Skeletal muscle cell (primary cell): ENCODE measurements around the gene SLC9A9.

ENCODE experiments used
- DNase-seq: peaks from one replicate; pipeline ENCODE4 v3.0.0-alpha.2; 2010; ENCODE audit warnings: low read depth
- H3K4me3 ChIP-seq: 2 replicates; pipeline ENCODE4 v1.5.1; 2011; ENCODE audit warnings: low read depth, mild to moderate bottlenecking, control low read depth, low read length, moderate library complexity

Gene SLC9A9

GRCh38 chr3:143586576-143586975, 261.7 kb downstream of the SLC9A9 start:
- DNase-seq: peak; percentile 30
- no peak overlapping the region for H3K4me3 ChIP-seq

DNA sequence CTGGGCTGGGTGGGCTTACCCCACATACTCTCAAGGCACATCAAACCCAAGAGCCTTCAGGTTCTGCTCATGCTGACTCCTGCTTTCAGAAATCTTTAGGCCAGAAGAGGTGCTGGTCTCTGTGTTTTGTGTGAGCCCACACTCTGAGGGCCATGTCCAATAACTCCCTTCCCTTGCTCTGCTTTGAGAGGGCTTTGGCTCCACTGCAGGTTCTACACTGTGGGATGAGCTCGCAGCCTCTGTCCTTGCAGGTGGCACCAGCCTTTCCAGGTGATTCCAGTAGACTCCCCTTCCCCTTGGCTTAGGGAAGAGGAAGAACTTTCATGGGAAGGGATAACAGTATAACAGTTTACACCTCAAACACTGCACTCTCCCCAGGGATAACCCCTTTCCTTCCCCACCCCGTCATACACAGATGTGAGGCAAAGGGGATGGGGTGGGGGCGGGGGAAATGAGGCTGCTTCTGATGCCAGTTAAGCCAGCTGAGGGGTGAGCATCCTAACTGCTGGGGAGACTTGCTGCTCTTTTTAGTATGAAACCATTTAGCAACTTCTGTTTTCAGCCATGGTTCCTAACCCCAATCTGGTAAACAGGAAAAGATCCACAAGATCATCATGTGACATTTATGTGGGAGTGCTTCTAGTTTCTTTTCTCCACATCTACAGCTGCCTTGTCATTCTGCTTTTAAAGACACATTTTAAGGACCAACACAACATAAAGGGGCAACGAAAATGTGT, 262.4 kb downstream of the SLC9A9 start:
- no peak overlapping the region for H3K4me3 ChIP-seq
- no peak for DNase-seq

GRCh38 chr3:143584474-143584873, 263.8 kb downstream of the SLC9A9 start:
- no peak for DNase-seq

GRCh38 chr3:143581972-143582722, 266.1 kb downstream of the SLC9A9 start:
- H3K4me3 ChIP-seq: no peak overlapping the region
- DNase-seq: no peak

More at GRCh38 chr3:143584474-143584873, 263.8 kb downstream of the SLC9A9 start:
- H3K4me3 ChIP-seq: no peak overlapping the region

DNA sequence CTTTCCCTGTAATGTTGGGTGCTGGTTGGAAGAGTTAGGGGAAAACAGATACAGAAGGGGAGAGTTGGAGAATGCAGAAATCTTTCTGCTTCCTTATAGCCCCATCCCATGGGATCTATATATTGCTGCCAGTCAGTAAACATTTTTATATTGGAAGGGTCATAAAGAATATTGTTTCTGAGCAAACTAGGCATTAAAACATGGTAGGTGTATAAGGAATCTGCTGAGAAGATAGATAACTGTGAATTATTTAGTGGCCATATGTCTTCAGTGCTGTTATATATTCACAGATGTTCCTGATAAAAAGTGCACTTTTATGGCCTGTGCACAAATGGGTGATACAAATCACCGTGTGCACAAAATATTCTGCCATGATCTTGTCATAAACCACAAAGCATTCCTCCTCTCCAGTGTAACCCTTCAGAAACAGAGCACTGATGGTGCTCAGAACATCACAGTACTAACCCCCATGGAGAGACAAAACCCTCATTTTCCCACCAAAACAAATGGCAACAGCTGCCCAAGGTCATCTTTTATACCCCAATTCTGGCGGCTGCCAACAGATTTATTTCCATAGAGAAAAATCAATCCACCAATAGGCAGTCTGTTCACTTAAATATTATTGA, 269.3 kb downstream of the SLC9A9 start:
- DNase-seq: peak; percentile 27

DNA sequence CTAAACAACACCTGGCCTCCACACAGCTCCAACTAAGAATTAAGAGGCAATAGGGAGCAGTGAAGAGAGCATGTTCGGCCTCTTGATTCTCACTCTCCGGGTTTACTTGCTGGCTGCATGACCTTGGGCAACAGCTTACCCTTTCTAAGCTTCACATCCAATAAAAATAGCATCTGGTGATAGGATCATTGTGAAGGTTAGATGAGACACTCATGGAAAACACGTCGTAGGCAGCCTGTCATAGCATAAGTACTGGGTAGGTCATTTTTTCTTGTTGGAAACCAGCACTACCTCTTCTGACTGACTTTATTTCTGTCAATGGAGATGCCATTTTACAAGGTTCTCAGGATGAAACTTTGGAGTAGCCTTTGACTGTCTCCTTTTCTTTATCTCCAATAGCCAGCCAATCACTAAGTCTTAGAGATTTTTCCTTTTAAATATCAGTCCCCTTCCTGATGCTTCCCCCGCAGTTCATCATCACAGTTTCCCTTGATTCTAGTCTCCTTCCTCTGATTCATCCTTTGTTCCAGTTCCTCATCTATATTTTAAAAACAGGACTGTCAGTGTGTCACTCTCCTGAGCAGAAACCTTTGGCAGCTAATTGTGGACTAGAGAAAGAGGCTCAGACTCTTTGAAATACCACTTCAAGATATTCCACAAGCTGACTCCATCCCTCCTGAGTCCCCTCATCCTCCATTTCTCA, 271.5 kb downstream of the SLC9A9 start:
- no peak for DNase-seq
- H3K4me3 ChIP-seq: no peak overlapping the region

More for the DNA sequence above, 269.3 kb downstream of the SLC9A9 start:
- no peak overlapping the region for H3K4me3 ChIP-seq

- no peak for DNase-seq
Observed at GRCh38 chr3:143574933-143575332, 273.3 kb downstream of the SLC9A9 start.

DNA sequence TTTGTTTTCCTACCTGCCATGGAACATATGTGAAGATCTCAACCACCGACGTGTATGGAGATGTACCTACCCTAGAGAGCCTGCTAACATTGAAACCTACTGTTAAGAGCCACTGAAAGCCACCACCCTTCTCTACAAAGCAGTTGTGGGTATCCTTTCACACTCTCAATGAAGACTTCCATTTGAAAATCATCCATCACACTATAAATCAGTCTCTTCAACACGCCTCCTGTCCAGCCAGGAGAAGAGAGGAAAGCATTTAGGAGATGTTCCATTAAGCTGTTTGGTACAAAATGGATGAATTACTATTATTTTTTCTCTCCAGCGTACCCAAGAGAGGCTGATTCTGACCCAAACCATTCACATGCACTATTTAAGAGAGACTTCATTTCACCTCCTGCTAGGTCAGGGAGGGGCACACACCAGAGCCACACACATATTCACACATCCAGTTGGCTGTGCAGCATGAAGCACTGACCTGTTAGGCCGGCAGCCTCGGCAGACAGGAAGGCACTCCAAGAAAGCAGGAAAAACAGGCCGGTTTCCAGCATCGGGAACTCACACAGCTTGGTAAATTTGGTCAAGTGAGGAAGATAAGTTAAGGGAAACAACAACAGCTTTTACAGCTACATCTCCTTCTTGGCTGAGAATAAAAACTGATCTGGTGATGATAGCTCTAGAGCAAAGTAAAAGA, 274.5 kb downstream of the SLC9A9 start:
- DNase-seq: no peak
- no peak overlapping the region for H3K4me3 ChIP-seq

More at GRCh38 chr3:143574933-143575332, 273.3 kb downstream of the SLC9A9 start:
- no peak overlapping the region for H3K4me3 ChIP-seq

GRCh38 chr3:143571548-143571947, 276.7 kb downstream of the SLC9A9 start:
- no peak overlapping the region for H3K4me3 ChIP-seq
- peak; percentile 31 for DNase-seq

DNA sequence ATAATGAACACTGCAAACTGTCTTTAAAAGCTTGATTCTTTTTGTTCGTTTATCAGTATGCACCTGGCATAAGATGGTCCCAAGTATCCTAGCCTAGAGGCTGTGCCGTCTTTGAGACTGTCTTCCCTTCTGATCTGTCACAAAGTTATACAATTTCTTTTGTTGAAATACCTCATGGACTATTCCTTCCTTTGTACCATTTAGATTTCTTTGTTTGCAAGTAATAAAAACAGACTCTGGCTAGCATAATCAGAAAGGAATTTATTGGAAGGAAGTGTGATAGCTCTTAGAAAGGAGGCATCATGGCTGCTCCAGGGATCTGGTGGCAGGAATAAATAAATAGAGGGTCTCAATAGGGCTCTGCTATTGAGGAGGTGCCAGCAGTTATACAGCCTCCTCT, 280.4 kb downstream of the SLC9A9 start:
- DNase-seq: no peak
- H3K4me3 ChIP-seq: no peak overlapping the region

DNA sequence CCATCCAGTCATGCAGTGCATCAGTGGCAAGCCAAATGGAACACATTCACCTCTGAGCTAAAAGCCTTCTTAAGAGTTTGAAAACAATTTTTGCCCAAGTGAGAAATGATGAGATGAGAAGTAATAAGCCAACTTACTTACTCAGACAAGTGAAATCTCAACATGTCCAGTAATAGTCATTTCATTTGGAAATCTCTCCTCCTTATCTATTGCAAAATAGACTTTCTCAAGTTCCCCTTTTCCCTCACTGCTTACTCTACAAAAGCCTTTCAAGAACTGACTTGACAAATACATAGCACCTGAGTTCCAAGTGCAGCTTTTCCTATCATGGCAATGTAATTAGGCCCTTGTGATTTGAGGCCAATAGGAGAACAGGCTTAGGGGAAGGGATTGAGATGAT, 282.3 kb downstream of the SLC9A9 start:
- no peak for DNase-seq
- H3K4me3 ChIP-seq: no peak overlapping the region

DNA sequence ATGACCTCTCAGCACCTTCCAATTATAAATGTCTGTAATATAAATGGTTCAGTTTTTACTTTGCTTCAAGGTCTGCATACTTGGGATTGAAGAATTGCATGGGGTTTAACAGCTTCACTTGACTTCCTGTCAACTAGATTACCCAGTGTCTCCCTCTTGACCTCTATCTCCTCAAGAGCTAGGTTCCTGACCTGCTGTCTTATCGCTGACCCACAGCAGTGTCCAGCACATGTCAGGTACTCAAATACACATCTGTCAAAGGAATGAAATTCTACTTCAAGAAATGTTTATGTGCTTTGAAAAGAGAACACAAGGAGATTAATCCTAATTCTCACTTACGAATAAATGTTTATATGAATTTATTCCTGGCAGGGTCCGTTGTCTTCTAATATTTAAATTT, 284.5 kb downstream of the SLC9A9 start:
- no peak overlapping the region for H3K4me3 ChIP-seq
- no peak for DNase-seq

DNA sequence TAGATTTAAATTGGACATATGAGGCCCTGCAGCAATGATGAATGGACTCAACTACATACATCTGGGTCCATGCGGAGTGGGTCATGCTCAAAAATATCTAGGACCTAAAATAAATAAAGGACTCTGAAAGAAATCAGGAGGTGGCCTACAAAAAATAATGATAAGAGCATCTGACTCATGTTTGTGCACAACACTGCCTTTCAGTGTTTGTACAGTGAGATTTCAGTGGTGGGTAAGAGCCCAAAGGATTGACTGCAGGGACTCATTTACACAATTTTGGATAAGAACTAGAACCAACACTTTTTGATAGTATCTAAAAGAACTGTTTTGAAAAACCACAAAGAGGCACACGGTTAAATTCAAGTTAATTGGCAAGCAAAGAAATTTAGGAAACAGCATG, 285.5 kb downstream of the SLC9A9 start:
- H3K4me3 ChIP-seq: no peak overlapping the region
- DNase-seq: no peak

DNA sequence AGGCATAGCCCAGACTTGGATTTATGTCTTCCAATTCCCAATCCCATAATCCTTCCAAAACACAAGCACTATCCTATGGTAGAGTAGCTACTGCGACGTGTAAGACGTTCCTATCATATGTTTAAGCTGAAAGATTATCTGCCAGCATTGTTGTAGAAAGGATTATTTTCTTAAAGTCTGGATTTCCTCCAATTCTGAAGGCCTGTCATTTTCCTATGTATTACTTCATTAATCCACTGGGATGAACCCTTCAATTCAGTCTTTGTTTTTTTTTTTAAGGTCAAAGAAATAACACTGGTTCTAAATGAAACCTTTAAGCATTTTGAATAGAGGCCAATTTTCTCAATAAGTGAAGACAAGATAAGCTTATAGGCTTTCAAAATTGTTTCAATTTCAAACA, 289.0 kb downstream of the SLC9A9 start:
- no peak for DNase-seq
- no peak overlapping the region for H3K4me3 ChIP-seq

- no peak overlapping the region for H3K4me3 ChIP-seq
- no peak for DNase-seq
Observed at GRCh38 chr3:143552851-143553250, 295.4 kb downstream of the SLC9A9 start.

- no peak overlapping the region for H3K4me3 ChIP-seq
- no peak for DNase-seq
Observed at GRCh38 chr3:143551761-143552160, 296.5 kb downstream of the SLC9A9 start.

DNA sequence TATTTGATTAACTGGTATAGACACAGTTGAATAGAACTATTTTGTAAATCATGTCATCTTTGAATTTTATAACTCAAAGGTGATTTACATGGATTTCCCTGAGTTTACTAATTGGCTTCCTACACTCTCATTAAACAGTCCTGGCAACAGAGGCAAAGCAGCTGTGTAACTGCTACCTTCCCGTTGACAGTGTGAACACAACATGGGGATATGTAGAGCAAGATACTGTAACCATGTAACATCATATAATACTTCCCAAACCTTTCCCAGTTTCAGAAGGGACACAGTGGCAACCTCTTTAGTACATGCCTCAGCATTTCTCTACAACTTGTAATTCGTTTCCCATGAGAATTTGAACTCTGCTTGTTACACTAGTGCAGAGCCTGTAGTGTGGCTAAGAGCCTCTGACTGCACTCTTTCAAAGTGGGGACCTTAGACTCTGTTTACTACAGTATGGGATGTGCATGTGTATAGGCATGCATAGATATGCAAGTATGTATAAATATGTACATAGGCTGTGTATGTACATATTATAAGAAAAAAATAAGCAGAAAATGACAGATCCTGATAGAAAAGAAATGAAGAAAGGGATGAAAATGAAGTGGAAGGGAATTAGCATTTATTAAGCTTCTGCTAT, 299.3 kb downstream of the SLC9A9 start:
- DNase-seq: no peak

GRCh38 chr3:143548393-143548792, 299.9 kb downstream of the SLC9A9 start:
- no peak for DNase-seq
- H3K4me3 ChIP-seq: no peak overlapping the region

More for the DNA sequence above, 299.3 kb downstream of the SLC9A9 start:
- no peak overlapping the region for H3K4me3 ChIP-seq

DNA sequence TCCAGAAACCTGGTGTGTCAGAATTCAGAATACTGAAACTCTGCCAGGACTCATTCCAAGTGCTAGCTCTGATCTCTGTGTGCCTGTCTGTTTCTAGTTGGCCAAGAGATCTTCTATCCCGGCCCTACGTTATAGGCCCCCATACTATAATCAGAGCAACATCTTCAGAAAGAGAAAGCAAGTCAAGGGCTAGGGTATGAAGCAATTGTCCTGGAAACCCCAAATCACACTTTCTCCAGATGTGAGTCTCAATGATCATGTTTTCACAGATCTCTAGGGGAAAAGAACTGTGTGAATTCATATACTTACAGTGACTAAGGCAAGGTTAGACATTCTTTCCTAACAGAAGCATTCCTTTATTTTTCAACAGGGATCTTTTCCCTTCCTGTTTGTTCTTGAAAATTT, 309.7 kb downstream of the SLC9A9 start:
- DNase-seq: peak; percentile 96

More for the DNA sequence above, 309.7 kb downstream of the SLC9A9 start:
- H3K4me3 ChIP-seq: no peak overlapping the region
